Measurements from ENCODE around the gene CCDC12. TPM values are rescaled to one million over a fixed set of nuclear protein-coding genes. Genes with fewer than 3 reads are reported as not detected.

CCDC12 gene
- total RNA-seq, 4 donors from 2014 or later, result 30.8 to 61.5 (median 45.4) TPM

- ATAC-seq (ENCODE audit: low FRiP score) (peak; percentile 95), DNase-seq (ENCODE audit: low spot score) (no peak)
- TF ChIP-seq CTCF (IDR thresholded peaks at IDR 0.05), result no peak
These were observed 41.2 kb downstream of the CCDC12 start for GRCh38 chr3:46935168-46935858.

GRCh38 chr3:46934498-46935167 is 41.9 kb downstream of the CCDC12 start:
- no peak for TF ChIP-seq CTCF (IDR thresholded peaks at IDR 0.05)
- peak; percentile 31 for ATAC-seq (ENCODE audit: low FRiP score)
- no peak for DNase-seq (ENCODE audit: low spot score)

GRCh38 chr3:46934072-46934471 is 42.5 kb downstream of the CCDC12 start:
- TF ChIP-seq CTCF (IDR thresholded peaks at IDR 0.05), result no peak
- ATAC-seq (ENCODE audit: low FRiP score) (no peak), DNase-seq (ENCODE audit: low spot score) (no peak)

- no peak for TF ChIP-seq CTCF (IDR thresholded peaks at IDR 0.05)
- DNase-seq (ENCODE audit: low spot score) (no peak), ATAC-seq (ENCODE audit: low FRiP score) (no peak)
These were observed 43.3 kb downstream of the CCDC12 start for GRCh38 chr3:46933261-46933660.

- TF ChIP-seq CTCF (IDR thresholded peaks at IDR 0.05), result no peak
- DNase-seq (ENCODE audit: low spot score) (no peak), ATAC-seq (ENCODE audit: low FRiP score) (no peak)
These were observed 43.9 kb downstream of the CCDC12 start for GRCh38 chr3:46932455-46933225.

- no peak for DNase-seq (ENCODE audit: low spot score)
- TF ChIP-seq CTCF (IDR thresholded peaks at IDR 0.05), result no peak
- ATAC-seq (ENCODE audit: low FRiP score), result no peak
These were observed 44.8 kb downstream of the CCDC12 start for GRCh38 chr3:46931631-46932331.
